CD14-positive monocyte (primary cell): ENCODE data around the gene RP2. TPM values are rescaled to one million over a fixed set of nuclear protein-coding genes. Genes with fewer than 3 reads are reported as not detected.

ENCODE experiments used
- DNase-seq, 3 donors: peaks; one replicate each; pipeline ENCODE4 v3.0.0-alpha.2; 2011 to 2022
- H2AFZ ChIP-seq: 2 replicates; pipeline ENCODE4 v1.6.0; 2012; ENCODE audit warnings: mild to moderate bottlenecking, low read depth, low read length, inconsistent platforms; ENCODE audit not compliant: insufficient read depth, poor library complexity, severe bottlenecking
- H3K27ac ChIP-seq, 2 donors: 1 replicate in 1 of 2; 2 replicates in 1 of 2; pipeline ENCODE4 v1.5.1; 2012 to 2013; ENCODE audit warnings: low read length in 2 of 2, control low read depth in 1 of 2, inconsistent platforms in 1 of 2, low read depth in 1 of 2, mild to moderate bottlenecking in 1 of 2
- H3K27me3 ChIP-seq, 2 donors: one replicate each; pipeline versions ENCODE4 v1.6.0 to v1.6.1; 2011 to 2013; ENCODE audit warnings: low read length in 2 of 2; ENCODE audit not compliant: control insufficient read depth in 2 of 2, insufficient read depth in 2 of 2
- H3K36me3 ChIP-seq, 2 donors: replicated peaks in 1 of 2; 1 replicate in 1 of 2; 2 replicates in 1 of 2; pipeline versions ENCODE4 v1.5.1 to v1.6.1; 2012 to 2013; ENCODE audit warnings: low read length in 2 of 2, control low read depth in 1 of 2, inconsistent platforms in 1 of 2, mild to moderate bottlenecking in 1 of 2; ENCODE audit not compliant: insufficient read depth in 2 of 2, control insufficient read depth in 1 of 2
- H3K4me1 ChIP-seq, 2 donors: 1 replicate in 1 of 2; 2 replicates in 1 of 2; pipeline versions ENCODE4 v1.5.1 to v1.6.1; 2012 to 2013; ENCODE audit warnings: low read length in 2 of 2, control low read depth in 1 of 2, inconsistent platforms in 1 of 2, mild to moderate bottlenecking in 1 of 2, moderate library complexity in 1 of 2; ENCODE audit not compliant: insufficient read depth in 2 of 2, control insufficient read depth in 1 of 2
- H3K4me2 ChIP-seq: replicated peaks from 2 replicates; pipeline ENCODE3; 2012; ENCODE audit warnings: low read length, moderate library complexity, mild to moderate bottlenecking; ENCODE audit not compliant: poor library complexity, severe bottlenecking; ENCODE audit errors: extremely low read depth
- H3K4me3 ChIP-seq, 3 experiments: fragments of 200-600 bp in 1 of 3; sonication (generic) in 1 of 3; replicated peaks in 1 of 3; 1 replicate in 2 of 3; 2 replicates in 1 of 3; pipeline ENCODE4 v1.5.1; 2011 to 2013; ENCODE audit warnings: low read length in 3 of 3, mild to moderate bottlenecking in 3 of 3, control low read depth in 2 of 3, low read depth in 2 of 3, inconsistent platforms in 1 of 3, moderate library complexity in 1 of 3
- H3K79me2 ChIP-seq: 2 replicates; pipeline ENCODE4 v1.6.0; 2012; ENCODE audit warnings: mild to moderate bottlenecking, control low read depth, inconsistent platforms, low read length, moderate library complexity; ENCODE audit not compliant: insufficient read depth
- H3K9ac ChIP-seq: 2 replicates; pipeline ENCODE4 v1.6.0; 2017; ENCODE audit warnings: low read length, mild to moderate bottlenecking; ENCODE audit not compliant: insufficient read depth, poor library complexity, severe bottlenecking
- H3K9me3 ChIP-seq, 2 donors: replicated peaks in 1 of 2; 1 replicate in 1 of 2; 2 replicates in 1 of 2; pipeline versions ENCODE4 v1.5.1 to v1.6.1; 2012 to 2013; ENCODE audit warnings: low read length in 2 of 2, control low read depth in 1 of 2; ENCODE audit not compliant: control insufficient read depth in 1 of 2, insufficient read depth in 1 of 2
- H4K20me1 ChIP-seq: 2 replicates; pipeline ENCODE4 v1.6.0; 2012; ENCODE audit warnings: mild to moderate bottlenecking, low read length, control low read depth, moderate library complexity; ENCODE audit not compliant: insufficient read depth
- H3K27ac Mint-ChIP-seq, 7 donors: one replicate each; pipeline ENCODE4 v1.8.0; 2020; ENCODE audit warnings: mild to moderate bottlenecking in 7 of 7, mixed read lengths in 7 of 7, moderate library complexity in 6 of 7, inconsistent platforms in 2 of 7
- H3K27me3 Mint-ChIP-seq, 3 donors: one replicate each; pipeline ENCODE4 v1.8.0; 2021 to 2022; ENCODE audit warnings: low read depth in 3 of 3, mild to moderate bottlenecking in 3 of 3, mixed read lengths in 3 of 3, moderate library complexity in 3 of 3, inconsistent platforms in 1 of 3
- H3K36me3 Mint-ChIP-seq, 2 donors: one replicate each; pipeline ENCODE4 v1.8.0; 2020; ENCODE audit warnings: mixed read lengths in 2 of 2, inconsistent platforms in 1 of 2, mild to moderate bottlenecking in 1 of 2
- H3K4me1 Mint-ChIP-seq: one replicate; pipeline ENCODE4 v1.8.0; 2020; ENCODE audit warnings: mild to moderate bottlenecking, mixed read lengths
- H3K4me3 Mint-ChIP-seq, 2 donors: one replicate each; pipeline ENCODE4 v1.8.0; 2020; ENCODE audit warnings: mild to moderate bottlenecking in 2 of 2, mixed read lengths in 2 of 2, moderate library complexity in 1 of 2
- H3K9me3 Mint-ChIP-seq, 7 donors: one replicate each; pipeline ENCODE4 v1.8.0; 2020 to 2022; ENCODE audit warnings: mixed read lengths in 7 of 7, mild to moderate bottlenecking in 6 of 7, moderate library complexity in 6 of 7, inconsistent platforms in 2 of 7
- CTCF ChIP-seq: fragments of 200-600 bp; IDR thresholded peaks from one replicate; pipeline ENCODE4 v1.8.0; 2022; ENCODE audit warnings: antibody characterized with exemption, mild to moderate bottlenecking
- WGBS: methylation state at CpG from one replicate; pipeline ENCODE4 v1.1.5; 2013; ENCODE audit warnings: missing lambda C conversion rate; ENCODE audit not compliant: insufficient coverage; 5-methylcytosine and 5-hydroxymethylcytosine counted together
- intact Hi-C, 2 donors: fragments of 100-400 bp; cut with micrococcal nuclease; formaldehyde crosslinking; loops; one replicate each; pipeline versions ENCODE4 v1.15.0 to v1.15.1; 2023
- polyA plus RNA-seq, 3 donors: library from polyadenylated mRNA; depleted of rRNA in 1 of 3; unstranded in 2 of 3; stranded (reverse) in 1 of 3; fragments of 300-500 nt in 2 of 3; fragments of >200 nt in 1 of 3; fragmentation: Illumina TruSeq in 2 of 3; gene quantifications; 1 replicate in 2 of 3; 2 replicates in 1 of 3; pipeline ENCODE4 v1.2.3, GENCODE V29; 2012 to 2021

The RP2 gene
- polyA plus RNA-seq, 3 donors = 17.2 to 60.3 (median 55.7) TPM

GRCh38 chrX:46840946-46841345, 4.1 kb downstream of the RP2 start:
- Histone ChIP-seq H3K4me3 (peak overlapping the region in 1 of 3 experiments; percentile 96), H3K36me3 (no peaks in the 10 kb centered on the region), H3K9ac (no peak overlapping the region), H3K27me3 (no peaks in the 10 kb centered on the region), H3K79me2 (peaks cover 87% of the 10 kb centered on the region), H2AFZ (no peak overlapping the region), H3K27ac (peak overlapping the region in 1 of 2 donors; percentile 32), H3K4me2 (peak overlapping the region; percentile 60), H3K4me1 (peaks cover 26 to 36% of the 10 kb centered on the region in 2 donors), H3K9me3 (peaks cover 0 to 12% of the 10 kb centered on the region in 2 donors), H4K20me1 (peaks cover 73% of the 10 kb centered on the region)
- Mint-ChIP-seq H3K4me3 (no peak overlapping the region), H3K27ac (peak overlapping the region in 2 of 7 donors; percentile 35 to 42), H3K27me3 (peaks cover 0 to 4% (median 1%) of the 10 kb centered on the region in 3 donors), H3K36me3 (peaks cover 2 to 4% of the 10 kb centered on the region in 2 donors), H3K4me1 (peaks cover 26% of the 10 kb centered on the region), H3K9me3 (peaks cover 0 to 17% (median 11%) of the 10 kb centered on the region in 7 donors)
- no peak for DNase-seq
- intact Hi-C loops = no loop called here
- TF ChIP-seq CTCF = no peak
- 80% methylated on average over 1 of the region's 1 CpG for WGBS

- Mint-ChIP-seq H3K27me3 (peaks cover 0 to 2% (median 1%) of the 10 kb centered on the region in 3 donors), H3K9me3 (peaks cover 0 to 13% (median 9%) of the 10 kb centered on the region in 7 donors), H3K4me3 (peak overlapping the region in 1 of 2 donors; percentile 9), H3K4me1 (peaks cover 22% of the 10 kb centered on the region), H3K27ac (peak overlapping the region in 4 of 7 donors; percentile 11 to 46 (median 28)), H3K36me3 (peaks cover 2 to 4% of the 10 kb centered on the region in 2 donors)
- intact Hi-C loops = no loop called here
- H3K27me3 ChIP-seq = no peaks in the 10 kb centered on the region
- H3K36me3 ChIP-seq = no peaks in the 10 kb centered on the region
- H3K9me3 ChIP-seq = peaks cover 0 to 10% of the 10 kb centered on the region in 2 donors
- TF ChIP-seq CTCF = no peak
- H3K79me2 ChIP-seq = peaks cover 91% of the 10 kb centered on the region
- no peak for DNase-seq
- H3K4me1 ChIP-seq = peaks cover 22 to 32% of the 10 kb centered on the region in 2 donors
- H3K9ac ChIP-seq = no peak overlapping the region
- H4K20me1 ChIP-seq = peaks cover 77% of the 10 kb centered on the region
- peak overlapping the region in 1 of 3 experiments; percentile 96 for H3K4me3 ChIP-seq
- no peak overlapping the region for H3K27ac ChIP-seq
- peak overlapping the region; percentile 60 for H3K4me2 ChIP-seq
- 57% methylated on average over 1 of the region's 1 CpG for WGBS
- no peak overlapping the region for H2AFZ ChIP-seq
Measured at GRCh38 chrX:46841346-46841745, 4.5 kb downstream of the RP2 start.
